Right atrium auricular region (tissue), 2 donors: ENCODE results near the gene XIST. TPM values are rescaled to one million over a fixed set of nuclear protein-coding genes. Genes with fewer than 3 reads are reported as not detected.
"Not testable (repeated sequence)": the region's sequence is repeated elsewhere in the genome, so short reads cannot be mapped to it uniquely, and the experiment has no call there.

Source experiments
- DNase-seq: peaks from one replicate; pipeline ENCODE4 v3.0.0-alpha.2; 2019; ENCODE audit warnings: low spot score
- H3K27ac ChIP-seq, 2 donors: fragments of 200-600 bp; sonication (generic); 1 replicate in 1 of 2; 2 replicates in 1 of 2; pipeline ENCODE4 v1.5.1; 2016 to 2019
- H3K27me3 ChIP-seq, 2 donors: fragments of 200-600 bp; sonication (generic); one replicate each; pipeline versions ENCODE4 v1.5.1 to v1.6.0; 2017 to 2019
- H3K36me3 ChIP-seq: fragments of 200-600 bp; sonication (generic); one replicate; pipeline ENCODE4 v1.5.1; 2016
- H3K4me1 ChIP-seq, 2 donors: fragments of 200-600 bp; sonication (generic); one replicate each; pipeline versions ENCODE4 v1.5.1 to v1.6.0; 2017 to 2019
- H3K4me3 ChIP-seq, 2 donors: fragments of 200-600 bp; sonication (generic); 1 replicate in 1 of 2; 2 replicates in 1 of 2; pipeline ENCODE4 v1.5.1; 2017 to 2019; ENCODE audit warnings: mild to moderate bottlenecking in 1 of 2, moderate library complexity in 1 of 2
- H3K9me3 ChIP-seq, 2 donors: fragments of 200-600 bp; sonication (generic); one replicate each; pipeline ENCODE4 v1.5.1; 2019
- CTCF ChIP-seq, 2 donors: fragments of 200-600 bp; sonication (generic); IDR thresholded peaks; one replicate each; pipeline ENCODE4 v1.5.1; 2019; ENCODE audit warnings: antibody characterized with exemption in 2 of 2
- total RNA-seq, 2 donors: library from RNA; depleted of rRNA; stranded (reverse); fragments of >200 nt; gene quantifications; one replicate each; pipeline ENCODE4 v1.1.0, GENCODE V29; 2016

Gene XIST
- total RNA-seq, 2 donors from 2014 or later, result 73.0 to 81.0 TPM

- H3K9me3 ChIP-seq, result no peaks in the 10 kb centered on the region
- no peak for DNase-seq
- TF ChIP-seq CTCF (IDR thresholded peaks at IDR 0.05), result no peak
- H3K4me1 ChIP-seq, result no peaks in the 10 kb centered on the region
- H3K27ac ChIP-seq, result no peak overlapping the region
- H3K36me3 ChIP-seq, result peaks cover 40% of the 10 kb centered on the region
- no peaks in the 10 kb centered on the region for H3K27me3 ChIP-seq
- no peak overlapping the region for H3K4me3 ChIP-seq
Measured at GRCh38 chrX:73823473-73824004, 29.0 kb downstream of the XIST start.

GRCh38 chrX:73822775-73823174, 29.7 kb downstream of the XIST start:
- H3K4me3 ChIP-seq, result no peak overlapping the region
- no peaks in the 10 kb centered on the region for H3K27me3 ChIP-seq
- H3K27ac ChIP-seq, result no peak overlapping the region
- H3K4me1 ChIP-seq, result no peaks in the 10 kb centered on the region
- H3K36me3 ChIP-seq, result peaks cover 33% of the 10 kb centered on the region
- DNase-seq, result no peak
- no peaks in the 10 kb centered on the region for H3K9me3 ChIP-seq
- TF ChIP-seq CTCF (IDR thresholded peaks at IDR 0.05), result no peak

- H3K9me3 ChIP-seq, result no peaks in the 10 kb centered on the region
- no peaks in the 10 kb centered on the region for H3K4me1 ChIP-seq
- H3K36me3 ChIP-seq, result peaks cover 26% of the 10 kb centered on the region
- DNase-seq, result no peak
- TF ChIP-seq CTCF (IDR thresholded peaks at IDR 0.05), result no peak
- no peak overlapping the region for H3K27ac ChIP-seq
- H3K4me3 ChIP-seq, result no peak overlapping the region
- no peaks in the 10 kb centered on the region for H3K27me3 ChIP-seq
Measured at GRCh38 chrX:73821921-73822559, 30.5 kb downstream of the XIST start.

- not testable (repeated sequence) for DNase-seq, H3K27me3 ChIP-seq, H3K9me3 ChIP-seq, H3K36me3 ChIP-seq, H3K4me3 ChIP-seq, H3K27ac ChIP-seq, H3K4me1 ChIP-seq
Measured at GRCh38 chrX:73819864-73820558, 32.5 kb downstream of the XIST start.

- TF ChIP-seq CTCF (IDR thresholded peaks at IDR 0.05), result no peak
- H3K36me3 ChIP-seq, result peaks cover 5% of the 10 kb centered on the region
- no peaks in the 10 kb centered on the region for H3K9me3 ChIP-seq
- H3K4me1 ChIP-seq, result no peaks in the 10 kb centered on the region
- no peak overlapping the region for H3K4me3 ChIP-seq
- DNase-seq, result no peak
- H3K27me3 ChIP-seq, result no peaks in the 10 kb centered on the region
- no peak overlapping the region for H3K27ac ChIP-seq
Measured at GRCh38 chrX:73818200-73819116, 34.1 kb downstream of the XIST start.
